DLD1 (cell line): ENCODE results near the gene FABP3.

ENCODE experiments used
- in situ Hi-C: cut with HindIII; loops from 2 replicates; pipeline ENCODE4 v1.10.0; 2017; ENCODE audit warnings: low sequenced_read_pairs

Gene FABP3

DNA sequence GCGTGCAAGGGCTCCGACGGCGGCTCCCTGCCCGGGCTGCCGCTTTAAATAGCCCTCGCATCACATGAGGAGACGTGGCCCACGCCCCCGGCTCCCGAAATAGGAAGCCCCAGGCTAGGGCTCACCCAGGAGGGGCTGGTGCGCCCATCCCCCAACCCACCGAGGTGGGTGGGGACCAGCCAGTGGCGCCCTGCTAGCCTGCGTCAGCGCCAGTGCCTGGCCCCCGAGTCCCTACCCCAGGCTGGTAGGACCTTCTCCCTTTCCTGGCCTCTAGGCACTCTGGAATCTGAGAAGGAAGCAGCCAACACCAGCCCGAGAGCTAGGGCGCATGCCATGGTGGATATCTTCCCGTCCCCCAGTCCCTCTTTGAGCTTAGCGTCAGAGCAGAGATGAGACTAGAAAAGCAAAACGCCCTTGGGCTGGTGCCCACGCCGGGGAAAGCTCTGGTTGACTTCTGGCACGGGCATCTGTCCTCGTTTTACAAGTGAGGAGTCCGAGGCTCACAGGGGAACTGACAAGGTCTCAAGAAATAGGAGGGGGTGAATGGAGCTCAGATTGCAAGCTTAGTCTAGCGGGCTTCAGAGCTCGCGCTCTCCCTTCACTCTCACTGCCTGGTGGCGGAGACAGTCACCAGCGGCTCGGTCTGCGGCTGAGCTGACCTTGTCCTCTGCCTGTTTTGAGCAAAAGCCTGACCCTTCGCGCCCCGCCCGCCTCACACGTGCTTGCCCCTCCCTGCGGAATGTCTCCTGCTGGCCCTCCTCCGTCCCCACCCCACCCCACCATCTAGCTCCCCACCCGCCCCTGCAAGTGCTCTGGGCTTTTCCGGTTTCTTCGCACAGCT is at the start of gene FABP3:
TSS of gene FABP3 (minus strand) at position 21 of the 841 bp plus-strand sequence. CDS start 62 bp downstream, outside the sequence.
- in situ Hi-C loops: loop anchor here (25.0 kb wide), 1 partner anchor 111 kb away; no protein-coding TSS in a partner anchor

DNA sequence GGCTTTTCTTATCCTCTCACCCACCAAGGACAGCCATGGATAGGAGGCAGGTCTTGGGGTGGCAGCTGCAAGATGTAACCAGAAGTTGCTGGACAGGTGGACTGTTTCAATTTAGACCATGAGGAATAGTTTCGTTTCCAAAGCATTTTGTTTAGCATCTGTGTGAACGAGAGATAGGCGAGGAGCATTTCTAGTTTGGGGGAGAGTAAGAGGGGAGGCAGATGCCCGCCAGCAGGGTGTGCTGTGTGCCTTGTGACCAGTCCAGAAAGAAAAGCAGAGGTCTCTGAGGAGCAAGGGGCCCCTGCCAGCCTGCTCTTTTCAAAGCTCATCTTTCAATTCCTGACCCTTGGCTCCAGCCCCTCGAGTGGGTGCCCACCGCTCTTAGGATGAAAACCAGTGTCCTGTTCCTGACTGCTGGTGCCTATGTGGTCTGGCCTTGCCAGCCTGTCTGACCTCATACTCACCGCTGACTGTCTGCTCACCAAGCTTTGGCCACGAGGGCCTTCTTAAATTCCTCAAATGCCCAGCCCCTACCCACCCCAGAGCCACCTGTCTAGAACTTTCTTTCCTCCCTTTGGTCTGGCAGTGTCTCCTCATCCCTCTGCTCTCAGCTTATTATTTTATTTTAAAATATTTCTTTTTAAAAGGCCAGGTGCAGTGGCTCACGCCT is 48.6 kb upstream of the FABP3 start:
- in situ Hi-C loops: no loop called here

DNA sequence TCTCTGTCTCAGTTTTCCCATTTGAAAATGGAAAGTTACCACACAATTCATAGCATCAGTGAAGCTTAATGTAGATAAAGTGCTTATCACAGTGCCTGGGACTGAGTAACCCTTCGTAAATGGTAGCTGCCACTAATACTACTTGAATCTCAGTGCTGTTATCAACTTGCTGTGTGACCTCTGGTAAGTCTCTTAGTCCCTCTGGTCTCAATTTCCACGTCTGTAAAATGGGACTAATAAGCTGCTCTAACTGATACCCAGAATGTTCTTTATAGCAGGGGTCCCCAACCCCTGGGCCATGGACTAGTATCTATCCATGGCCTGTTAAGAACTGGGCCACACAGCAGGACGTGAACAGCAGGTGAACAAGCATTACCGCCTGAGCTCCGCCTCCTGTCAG is 47.8 kb upstream of the FABP3 start:
- in situ Hi-C loops: no loop called here

DNA sequence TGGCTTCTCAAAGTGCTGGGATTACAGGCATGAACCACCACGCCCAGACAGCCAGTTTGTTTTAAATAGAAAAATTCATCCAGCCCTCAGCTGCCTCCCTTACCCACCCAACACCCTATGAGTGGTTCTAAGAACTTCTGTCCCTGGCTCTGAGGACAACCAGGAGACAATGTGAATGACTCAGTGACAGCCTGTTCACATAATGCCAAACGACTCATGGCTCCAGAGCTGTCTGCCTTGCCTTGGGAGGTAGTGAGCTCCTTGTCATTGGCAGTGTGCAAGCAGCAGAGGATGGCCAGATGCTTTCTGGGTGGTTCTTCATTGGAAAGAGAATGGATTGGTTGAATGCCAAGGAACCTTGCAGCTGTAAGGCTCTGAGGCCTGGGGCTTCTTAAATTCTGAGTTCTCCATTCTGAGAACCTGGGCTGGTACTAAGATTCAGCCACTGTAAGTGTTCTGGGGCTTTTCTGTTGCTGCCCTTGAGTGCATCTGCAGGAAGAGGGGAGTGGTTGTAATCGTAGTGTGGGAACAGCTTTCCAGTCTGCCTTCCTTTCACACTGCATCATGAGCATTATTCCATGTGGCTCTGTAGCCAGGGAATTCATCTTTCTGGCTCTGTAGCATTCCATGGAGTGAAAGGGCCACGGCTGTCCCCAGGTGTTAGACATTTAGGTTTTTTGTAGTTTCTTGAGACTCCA is 45.9 kb upstream of the FABP3 start:
- in situ Hi-C loops: no loop called here

DNA sequence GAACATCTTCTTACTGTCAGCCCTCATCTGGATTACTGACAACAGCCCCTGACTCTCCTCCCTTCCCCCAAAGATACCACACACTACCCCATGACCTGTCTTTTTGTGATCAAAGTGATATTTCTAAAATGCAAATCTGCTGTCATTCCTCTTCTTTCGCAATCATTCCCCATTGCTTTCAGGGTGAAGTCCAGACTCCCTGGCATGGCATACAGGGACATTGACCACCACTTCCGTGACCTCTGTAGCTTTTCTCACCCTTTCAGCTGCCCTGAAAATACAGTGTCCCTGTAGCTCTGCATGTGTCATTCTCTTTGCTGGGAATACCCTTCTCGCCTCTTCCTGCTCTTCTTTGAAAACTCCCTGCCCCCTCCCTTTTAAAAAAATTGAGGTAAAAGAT is 44.3 kb upstream of the FABP3 start:
- in situ Hi-C loops: no loop called here

GRCh38 chr1:31416101-31416736 is 43.3 kb upstream of the FABP3 start:
- in situ Hi-C loops: no loop called here

- in situ Hi-C loops: no loop called here
These were observed 42.8 kb upstream of the FABP3 start for GRCh38 chr1:31415658-31416057.

DNA sequence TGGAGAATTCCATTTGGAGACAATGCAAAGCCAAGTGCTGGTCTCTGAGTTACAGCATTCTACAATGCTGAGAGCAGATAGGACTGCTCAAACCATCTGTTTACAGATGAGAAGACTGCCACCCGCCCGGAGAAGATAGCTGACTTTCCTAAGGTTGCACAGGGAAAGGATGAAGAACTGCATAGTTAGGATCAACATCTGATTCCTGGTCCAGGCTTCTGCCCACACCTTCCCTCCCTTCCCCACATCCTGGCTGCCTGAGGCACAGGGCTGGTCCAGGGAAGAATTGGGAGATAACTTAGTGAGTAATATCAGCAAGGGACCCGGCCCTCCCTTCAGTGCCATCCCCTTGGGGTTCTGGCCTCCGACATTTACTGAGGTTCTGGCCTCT is 42.1 kb upstream of the FABP3 start:
- in situ Hi-C loops: no loop called here

GRCh38 chr1:31413405-31414001 is 40.6 kb upstream of the FABP3 start:
- in situ Hi-C loops: no loop called here

DNA sequence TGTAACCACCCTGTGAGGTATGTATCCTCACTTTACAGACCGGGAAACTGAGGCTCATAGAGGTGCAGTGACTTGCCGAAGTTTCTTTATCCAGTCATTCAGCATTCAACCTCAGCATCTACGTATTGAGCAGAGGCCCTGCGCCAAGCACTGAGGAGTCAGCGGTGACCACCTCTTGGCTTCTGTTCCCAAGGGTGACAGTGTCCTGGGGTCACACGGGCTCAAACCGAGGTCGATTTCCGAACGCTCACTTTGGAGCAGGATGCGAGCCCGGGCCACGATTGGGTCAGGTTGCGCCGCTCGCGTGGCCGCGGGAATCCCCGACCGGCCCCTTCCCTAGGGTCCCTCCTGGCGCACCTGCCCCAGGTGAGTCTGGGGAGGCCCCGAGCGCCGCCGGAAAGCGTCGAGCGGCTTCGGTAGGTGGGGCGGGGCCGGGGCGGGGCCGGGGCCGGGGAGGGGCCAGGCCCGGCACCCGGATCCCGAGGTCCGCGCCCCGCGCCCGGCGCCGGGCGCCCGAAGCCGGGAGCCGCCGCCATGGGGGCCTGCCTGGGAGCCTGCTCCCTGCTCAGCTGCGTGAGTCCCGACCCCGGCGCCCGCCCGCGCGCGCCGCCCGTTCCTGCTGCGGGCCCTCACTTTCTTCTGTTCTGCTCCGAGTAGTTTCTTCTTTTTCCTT is 40.0 kb upstream of the FABP3 start, which contains the start of gene SERINC2:
TSS of gene SERINC2 (plus strand) at position 482 of the 673 bp plus-strand sequence. CDS start at position 535, 53 bp downstream.
- in situ Hi-C loops: no loop called here

DNA sequence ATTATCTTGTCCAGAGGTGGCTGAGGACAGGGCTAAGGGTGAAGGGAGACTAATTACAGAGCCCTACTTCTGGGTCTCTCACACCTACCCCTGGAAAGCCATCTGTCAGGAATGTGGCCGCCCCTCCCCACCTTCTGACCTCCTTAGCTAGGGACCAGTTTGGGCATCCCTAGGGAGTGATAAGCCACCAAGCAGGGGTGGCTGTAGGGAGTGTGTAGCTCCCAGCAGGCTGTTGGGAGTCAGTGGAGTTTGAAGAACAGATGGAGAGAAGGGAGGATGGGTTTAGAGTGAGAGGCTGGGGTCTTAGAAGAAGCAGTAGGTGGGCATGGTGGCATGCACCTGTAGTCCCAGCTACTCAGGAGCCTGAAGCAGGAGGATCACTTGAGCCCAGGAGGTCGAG is 39.3 kb upstream of the FABP3 start:
- in situ Hi-C loops: no loop called here

- in situ Hi-C loops: no loop called here
These were observed 38.0 kb upstream of the FABP3 start for GRCh38 chr1:31410871-31411270.

GRCh38 chr1:31409946-31410858 is 37.3 kb upstream of the FABP3 start:
- in situ Hi-C loops: no loop called here

DNA sequence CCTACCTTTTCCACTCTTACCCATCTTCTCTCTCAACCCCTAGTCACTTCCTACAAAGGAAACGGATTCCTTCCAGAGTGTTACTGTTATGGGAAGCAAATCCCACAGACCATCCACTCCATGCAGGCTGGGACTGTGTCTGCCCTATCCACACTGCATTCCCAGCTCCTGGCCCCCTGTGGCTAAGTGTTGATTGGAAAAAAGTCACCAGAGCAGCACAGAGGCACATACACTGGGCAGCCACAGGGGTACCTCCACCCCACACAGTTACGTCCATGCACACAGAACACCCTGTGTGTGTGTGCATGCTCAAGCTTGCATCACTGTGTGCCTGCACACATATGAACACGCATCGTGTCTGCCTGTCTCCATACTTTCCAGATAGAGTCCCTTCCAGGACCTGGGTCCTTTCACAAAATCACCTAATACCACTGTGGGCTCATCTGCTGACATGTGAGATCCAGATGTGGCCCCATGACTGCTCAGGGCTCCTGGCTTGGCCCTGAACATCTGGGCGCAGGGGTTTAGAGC is 36.0 kb upstream of the FABP3 start:
- in situ Hi-C loops: no loop called here

- in situ Hi-C loops: no loop called here
These were observed 34.3 kb upstream of the FABP3 start for GRCh38 chr1:31407029-31407626.

DNA sequence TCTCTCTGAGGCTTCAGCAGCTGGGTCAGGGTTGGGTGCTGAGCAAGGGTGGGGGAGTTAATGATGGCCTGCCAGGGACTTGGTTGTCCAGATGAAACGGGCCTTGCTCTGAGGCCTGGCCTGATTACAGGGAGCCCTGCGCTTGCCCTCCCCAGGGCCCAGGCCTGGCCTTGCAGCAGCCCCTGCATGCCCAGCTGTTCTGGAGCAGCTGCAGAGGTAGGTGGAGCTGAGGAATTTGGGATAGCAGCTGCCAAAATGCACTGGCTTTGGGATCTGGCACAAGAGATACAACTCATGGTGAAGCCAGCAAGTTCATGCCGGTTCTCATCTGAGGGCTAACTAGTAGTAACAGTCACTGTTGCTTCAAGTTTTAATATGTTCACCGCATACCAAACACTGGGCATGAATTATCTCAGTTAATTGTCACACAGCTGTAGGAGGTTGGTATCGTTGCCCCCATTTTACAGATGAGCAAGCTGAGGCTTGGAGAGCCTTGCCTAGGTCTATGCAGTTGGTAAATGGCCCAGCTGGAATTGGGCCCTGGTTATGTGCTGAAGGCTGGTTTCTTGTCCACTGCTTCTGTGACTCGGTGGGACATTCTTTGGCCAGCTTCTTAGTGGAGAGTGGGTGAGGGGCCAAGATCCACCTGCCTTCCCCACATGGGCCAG is 32.8 kb upstream of the FABP3 start:
- in situ Hi-C loops: no loop called here

GRCh38 chr1:31401241-31401640 is 28.4 kb upstream of the FABP3 start:
- in situ Hi-C loops: no loop called here

DNA sequence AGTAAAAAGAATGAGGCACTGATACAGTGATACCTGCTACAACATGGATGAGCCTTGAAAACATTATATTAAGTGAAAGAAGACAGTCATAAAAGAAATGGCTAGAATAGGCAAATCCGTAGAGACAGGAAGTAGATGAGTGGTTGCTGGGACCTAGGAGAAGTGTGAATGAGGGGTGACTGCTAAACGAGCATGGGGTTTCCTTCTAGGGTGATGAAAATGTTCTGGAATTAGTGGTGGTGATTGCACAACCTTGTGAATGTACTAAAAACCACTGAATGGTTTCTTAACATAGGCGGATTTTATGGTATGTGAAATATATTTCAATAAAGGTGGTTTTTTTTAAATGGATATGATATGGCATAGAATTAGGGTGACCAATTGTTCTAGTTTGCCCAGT is 27.5 kb upstream of the FABP3 start:
- in situ Hi-C loops: no loop called here
